ENCODE data around the gene ANKLE2.
"Not testable (repeated sequence)": the region's sequence is repeated elsewhere in the genome, so short reads cannot be mapped to it uniquely, and the experiment has no call there.

ANKLE2 gene

DNA sequence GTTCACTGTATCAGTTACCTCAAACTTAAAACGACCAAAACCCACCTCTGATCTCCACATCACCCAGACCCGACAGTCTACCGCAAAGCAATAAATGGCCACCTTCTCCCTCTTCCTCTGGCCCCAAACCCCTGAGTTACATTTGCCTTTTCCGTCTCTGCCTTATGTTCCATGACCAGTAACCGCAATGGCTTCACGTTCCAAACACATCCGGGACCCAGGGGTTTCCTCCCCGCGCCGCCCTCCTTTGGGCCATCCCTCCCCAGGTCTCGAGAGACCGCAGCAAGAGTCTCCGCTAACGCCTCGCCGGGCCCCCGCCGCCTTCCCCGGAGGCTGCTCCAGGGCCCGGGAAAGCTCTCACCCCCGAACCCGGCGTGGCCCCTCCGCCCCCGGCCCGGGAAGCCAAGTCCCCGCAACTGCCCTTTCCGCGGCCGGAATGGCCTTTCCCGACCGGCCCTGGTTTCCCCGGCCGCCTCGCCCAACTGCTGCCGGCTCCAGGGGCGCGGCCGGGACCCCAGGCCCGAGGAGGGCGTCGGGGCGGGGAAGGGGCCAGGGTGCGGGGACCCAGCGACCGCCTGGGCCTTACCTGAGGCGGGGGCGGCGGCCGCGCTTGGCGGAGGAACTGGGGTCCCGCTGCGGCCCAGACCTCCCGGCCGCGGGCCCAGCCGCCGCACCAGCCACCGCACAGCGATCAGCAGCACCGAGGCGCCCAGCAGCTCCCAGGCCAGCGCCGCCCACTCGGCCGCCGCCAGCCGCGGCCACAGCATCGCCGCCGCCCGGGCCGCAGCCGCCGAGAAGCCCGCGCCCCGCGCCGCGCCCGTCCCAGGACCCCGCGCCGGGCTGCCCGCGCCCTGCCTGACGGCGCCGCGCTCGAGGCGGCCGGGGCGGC lies at the start of gene ANKLE2:
Gene ANKLE2 (minus strand): TSS at position 801 of the 889 bp plus-strand sequence. CDS start 34 bp downstream, at position 767.
- DNase-seq (ENCODE audit: low read depth in 2 of 2, low spot score in 1 of 2): peak; percentile 36 to 50

DNA sequence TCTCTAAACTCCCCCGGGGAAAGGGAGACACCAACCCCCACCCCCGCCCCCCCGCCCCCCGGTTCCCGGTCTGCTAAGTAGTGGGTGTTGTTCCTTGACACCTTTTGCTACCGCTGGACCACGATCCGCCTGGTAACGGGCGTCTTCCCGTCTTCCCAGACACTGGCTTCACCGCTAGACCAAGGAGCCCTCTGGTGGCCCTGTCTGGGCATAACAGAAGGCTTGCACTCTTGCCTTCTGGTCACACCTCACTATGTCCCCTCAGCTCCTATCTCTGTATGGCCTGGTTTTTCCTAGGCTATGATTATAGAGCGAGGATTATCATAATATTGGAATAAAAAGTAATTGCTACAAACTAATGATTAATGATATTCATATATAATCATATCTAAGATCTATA lies 47.8 kb upstream of the ANKLE2 start:
- not testable (repeated sequence) for DNase-seq (ENCODE audit: low read depth in 2 of 2, low spot score in 1 of 2)

GRCh38 chr12:132807295-132808092 lies 45.9 kb upstream of the ANKLE2 start:
- no peak for DNase-seq (ENCODE audit: low read depth in 2 of 2, low spot score in 1 of 2)

- no peak for DNase-seq (ENCODE audit: low read depth in 2 of 2, low spot score in 1 of 2)
Observed at GRCh38 chr12:132806857-132807256, 45.2 kb upstream of the ANKLE2 start.

DNA sequence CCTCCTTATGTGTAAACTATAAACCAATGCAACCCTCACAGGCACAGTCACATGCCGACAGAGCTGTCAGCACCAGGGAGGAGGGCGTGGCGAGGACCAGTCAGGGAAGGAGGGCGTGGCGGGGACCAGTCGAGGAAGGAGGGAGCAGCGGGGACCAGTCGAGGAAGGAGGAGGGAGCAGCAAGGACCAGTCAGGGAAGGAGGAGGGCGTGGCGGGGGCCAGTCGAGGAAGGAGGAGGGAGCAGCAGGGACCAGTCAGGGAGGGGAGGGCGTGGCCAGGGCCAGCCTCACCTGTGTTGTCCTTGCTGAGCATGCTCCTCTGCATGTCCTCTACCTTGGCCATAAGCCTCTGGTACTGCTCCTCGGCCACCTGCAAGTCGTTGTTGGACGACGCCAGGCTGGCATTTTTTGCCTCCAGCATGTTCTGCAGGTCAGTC lies 42.8 kb upstream of the ANKLE2 start:
- DNase-seq (ENCODE audit: low read depth in 2 of 2, low spot score in 1 of 2): no peak

GRCh38 chr12:132803888-132804287 lies 42.3 kb upstream of the ANKLE2 start:
- DNase-seq (ENCODE audit: low read depth in 2 of 2, low spot score in 1 of 2): no peak

GRCh38 chr12:132803125-132803524 lies 41.5 kb upstream of the ANKLE2 start:
- no peak for DNase-seq (ENCODE audit: low read depth in 2 of 2, low spot score in 1 of 2)

DNA sequence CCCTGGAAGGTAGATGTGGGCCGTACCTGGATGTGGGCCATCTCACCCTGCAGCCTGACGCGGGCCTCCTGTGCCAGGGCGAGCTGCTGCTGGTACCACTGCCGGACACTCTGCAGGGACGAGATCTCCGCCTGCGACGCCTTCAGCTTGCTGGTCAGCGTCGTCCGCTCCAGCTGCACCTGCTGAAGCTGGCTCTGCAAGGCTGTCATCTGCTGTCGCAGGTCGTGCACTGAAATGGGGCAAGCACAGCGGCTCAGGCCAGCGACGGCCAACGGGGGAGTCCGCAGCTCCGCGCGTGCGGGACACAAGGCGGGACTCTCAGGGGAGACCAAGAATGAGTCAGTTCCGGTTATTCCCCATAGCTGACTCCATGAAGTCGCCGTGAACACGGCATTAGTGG lies 40.1 kb upstream of the ANKLE2 start:
- DNase-seq (ENCODE audit: low read depth in 2 of 2, low spot score in 1 of 2): no peak

DNA sequence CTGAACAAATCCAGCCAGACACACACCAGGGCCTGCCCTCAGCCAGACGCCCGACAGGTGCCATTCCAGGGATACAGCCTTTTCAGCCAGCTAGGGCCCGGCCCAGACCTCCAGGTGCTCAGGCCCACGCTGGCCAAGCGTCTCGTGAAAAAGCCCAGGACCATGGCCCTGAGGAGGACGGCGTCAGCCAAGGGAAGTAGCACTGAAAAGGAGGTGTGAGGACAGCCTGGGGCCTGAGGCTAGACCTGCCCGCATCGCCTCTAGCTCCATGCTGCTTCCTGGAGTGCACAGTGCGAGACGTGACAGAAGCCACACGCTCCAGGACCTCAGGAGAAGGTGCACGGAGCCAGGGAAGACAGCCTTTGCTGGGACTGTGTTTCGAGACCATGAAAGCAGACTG lies 37.2 kb upstream of the ANKLE2 start:
- no peak for DNase-seq (ENCODE audit: low read depth in 2 of 2, low spot score in 1 of 2)

GRCh38 chr12:132797820-132798570 lies 36.4 kb upstream of the ANKLE2 start:
- DNase-seq (ENCODE audit: low read depth in 2 of 2, low spot score in 1 of 2): no peak

DNA sequence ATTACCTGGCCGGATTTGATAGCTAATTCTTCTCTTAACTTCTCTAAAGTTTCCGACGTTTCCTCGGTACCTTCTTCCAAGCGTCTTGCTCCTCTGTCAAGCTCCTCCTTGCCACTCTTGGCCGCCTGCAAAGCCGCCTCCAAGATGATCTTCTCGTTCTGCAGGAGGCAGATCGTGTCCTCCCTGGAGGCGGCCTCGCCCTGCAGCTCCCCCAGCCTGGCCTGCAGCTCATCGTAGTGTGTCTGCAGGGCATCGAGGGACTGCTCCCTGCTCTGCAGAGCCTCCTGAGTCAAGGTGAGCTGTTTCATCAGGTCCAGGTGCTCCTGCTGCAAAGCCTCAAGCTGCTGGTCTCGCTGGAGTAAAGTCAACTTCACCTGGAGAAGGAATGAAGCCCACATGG lies 34.2 kb upstream of the ANKLE2 start:
- no peak for DNase-seq (ENCODE audit: low read depth in 2 of 2, low spot score in 1 of 2)

DNA sequence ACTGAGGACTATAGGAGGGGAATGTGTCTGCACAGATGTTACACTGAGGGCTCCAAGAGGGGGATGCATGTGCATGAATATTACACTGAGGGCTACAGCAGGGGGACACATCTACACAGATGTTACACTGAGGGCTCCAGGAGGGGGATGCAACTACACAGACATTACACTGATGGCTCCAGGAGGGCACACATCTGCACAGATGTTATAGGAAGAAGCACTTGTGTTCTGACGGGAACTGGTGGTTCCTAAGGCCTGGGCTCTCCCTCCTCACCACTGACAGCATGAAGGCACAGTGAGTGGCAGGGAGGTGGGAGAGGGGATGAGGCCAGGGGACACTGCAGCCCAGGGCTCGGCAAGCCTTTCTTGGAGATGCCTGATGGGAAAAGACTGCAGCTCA lies 30.3 kb upstream of the ANKLE2 start:
- not testable (repeated sequence) for DNase-seq (ENCODE audit: low read depth in 2 of 2, low spot score in 1 of 2)

GRCh38 chr12:132789099-132789471 lies 27.5 kb upstream of the ANKLE2 start:
- no peak for DNase-seq (ENCODE audit: low read depth in 2 of 2, low spot score in 1 of 2)

DNA sequence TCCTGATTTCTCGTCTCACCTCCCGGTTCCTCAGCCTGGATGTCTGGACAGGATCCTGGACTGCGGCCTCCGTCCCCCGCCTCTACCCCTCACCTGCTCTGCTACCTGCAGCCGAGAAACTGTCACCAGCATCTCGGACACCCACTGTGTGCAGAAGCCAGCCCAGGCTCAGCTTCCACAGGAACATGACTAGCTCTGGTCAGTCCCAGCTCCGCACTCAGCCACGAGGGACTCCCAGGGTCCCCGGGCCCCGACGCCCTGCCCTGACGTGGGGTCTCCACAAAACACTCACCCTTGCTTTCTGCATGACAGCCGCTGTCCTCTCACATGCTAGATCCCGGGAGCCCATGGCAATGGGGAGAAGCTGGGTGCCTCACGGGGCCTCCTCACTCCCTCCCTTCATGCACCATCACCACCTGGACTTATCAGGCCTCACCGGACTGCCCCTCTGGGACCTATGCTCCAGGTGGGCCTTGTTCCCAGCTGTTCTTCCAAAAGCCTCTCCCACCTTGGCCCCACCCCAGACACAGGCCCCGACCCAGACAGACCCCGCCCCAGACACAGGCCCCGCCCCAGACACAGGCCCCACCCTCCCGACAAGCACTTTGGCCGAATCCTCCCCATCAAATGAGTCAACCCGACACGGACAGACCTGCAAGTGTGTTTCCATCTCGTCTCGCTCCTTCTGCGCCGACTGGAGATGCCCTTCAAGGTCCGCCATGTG lies 26.9 kb upstream of the ANKLE2 start:
- no peak for DNase-seq (ENCODE audit: low read depth in 2 of 2, low spot score in 1 of 2)

DNA sequence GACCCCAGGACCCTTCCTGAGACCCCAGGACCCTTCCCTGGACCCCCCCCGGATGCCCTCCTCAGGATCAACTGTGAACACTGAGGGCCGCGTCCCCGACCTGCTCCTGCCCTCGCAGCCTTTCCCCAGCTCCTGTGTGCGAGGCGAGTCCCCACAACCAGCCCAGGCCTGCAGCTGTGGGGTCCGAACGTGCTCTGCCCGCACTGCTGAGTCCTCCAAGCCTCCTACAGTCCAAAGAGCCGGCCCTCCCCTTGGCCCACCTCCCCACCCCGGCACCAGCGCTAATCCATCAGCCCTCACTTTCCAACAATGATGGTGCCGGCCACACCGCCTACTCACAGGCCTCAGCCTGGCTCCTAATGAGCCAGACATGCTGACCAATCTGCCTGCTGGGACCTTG lies 26.2 kb upstream of the ANKLE2 start:
- DNase-seq (ENCODE audit: low read depth in 2 of 2, low spot score in 1 of 2): no peak

- DNase-seq (ENCODE audit: low read depth in 2 of 2, low spot score in 1 of 2): no peak
Observed at GRCh38 chr12:132786192-132786591, 24.6 kb upstream of the ANKLE2 start.

GRCh38 chr12:132784580-132784979 lies 22.9 kb upstream of the ANKLE2 start:
- no peak for DNase-seq (ENCODE audit: low read depth in 2 of 2, low spot score in 1 of 2)

- DNase-seq (ENCODE audit: low read depth in 2 of 2, low spot score in 1 of 2): no peak
Observed at GRCh38 chr12:132783917-132784531, 22.4 kb upstream of the ANKLE2 start.

DNA sequence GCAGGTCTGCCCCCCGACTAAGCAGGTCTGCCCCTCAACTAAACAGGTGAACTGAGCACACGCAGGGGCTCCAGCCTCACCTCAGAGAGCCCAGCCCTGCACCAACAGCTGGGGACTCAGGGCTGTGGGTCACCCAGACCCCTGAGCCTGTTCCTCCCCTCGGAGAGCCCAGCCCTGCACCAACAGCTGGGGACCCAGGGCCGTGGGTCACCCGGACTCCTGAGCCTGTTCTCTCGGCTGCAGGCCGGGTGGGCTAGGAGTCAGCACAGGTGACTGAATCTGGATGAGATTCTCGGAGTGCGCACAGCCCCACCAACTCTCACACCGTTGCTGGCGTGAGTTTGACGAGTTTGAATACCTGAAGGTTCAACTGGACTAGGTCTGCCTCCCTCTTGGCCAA lies 20.3 kb upstream of the ANKLE2 start:
- no peak for DNase-seq (ENCODE audit: low read depth in 2 of 2, low spot score in 1 of 2)

GRCh38 chr12:132779781-132780353 lies 18.2 kb upstream of the ANKLE2 start:
- DNase-seq (ENCODE audit: low read depth in 2 of 2, low spot score in 1 of 2): no peak
